C1 segment of cervical spinal cord (tissue), 14 donors: ENCODE measurements around the gene FAM236B.
"Not testable (repeated sequence)": the region's sequence is repeated elsewhere in the genome, so short reads cannot be mapped to it uniquely, and the experiment has no call there.

Experiments used
- DNase-seq, 14 donors: peaks; one replicate each; lab custom pipeline; 2025; lab: John Stamatoyannopoulos, UW

The FAM236B gene

GRCh38 chrX:72782560-72782959 is at the start of gene FAM236B:
FAM236B (minus strand) TSS chrX:72782660; CDS start chrX:72782560, 100 bp downstream.
- DNase-seq = not testable (repeated sequence)

DNA sequence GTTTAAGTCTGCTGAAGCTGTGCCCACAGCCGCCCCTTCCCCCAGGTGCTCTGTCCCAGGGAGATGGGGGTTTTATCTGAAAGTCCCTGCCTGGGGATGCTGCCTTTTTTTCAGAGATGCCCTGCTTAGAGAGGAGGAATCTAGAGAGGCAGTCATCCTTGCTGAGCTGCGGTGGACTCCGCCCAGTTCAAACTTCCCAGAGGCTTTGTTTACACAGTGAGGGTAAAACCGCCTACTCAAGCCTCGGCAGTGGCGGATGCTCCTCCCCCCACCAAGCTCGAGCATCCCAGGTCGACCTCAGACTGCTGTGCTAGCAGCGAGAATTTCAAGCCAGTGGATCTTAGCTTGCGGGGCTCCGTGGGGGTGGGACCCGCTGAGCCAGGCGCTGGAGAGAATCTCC is 48.2 kb upstream of the FAM236B start:
- not testable (repeated sequence) for DNase-seq

DNA sequence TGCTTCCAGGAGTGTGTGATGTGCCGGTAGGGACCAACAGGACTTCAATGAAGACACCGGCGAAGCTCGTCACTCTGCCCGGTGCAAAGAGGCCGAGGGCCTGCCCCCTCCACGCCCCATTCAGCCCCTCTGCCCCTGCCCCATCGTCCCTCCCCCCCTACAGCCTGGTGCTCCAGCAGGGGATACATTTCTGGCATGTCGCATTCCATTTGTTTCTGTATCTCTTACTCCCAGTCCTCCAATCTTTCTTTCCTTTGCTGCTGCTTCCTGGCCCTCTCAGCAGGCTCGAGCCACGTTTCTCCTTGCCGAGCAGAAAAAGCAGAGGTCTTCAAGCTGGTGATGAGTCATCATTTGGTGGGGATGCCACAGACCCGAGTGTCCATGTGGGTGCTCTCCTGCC is 25.6 kb upstream of the FAM236B start, which contains the start of gene FAM236D:
Gene FAM236D, minus strand, starts transcription at position 101 of the 400 bp plus-strand sequence. Its CDS starts 100 bp downstream, at position 1.
- DNase-seq = not testable (repeated sequence)

DNA sequence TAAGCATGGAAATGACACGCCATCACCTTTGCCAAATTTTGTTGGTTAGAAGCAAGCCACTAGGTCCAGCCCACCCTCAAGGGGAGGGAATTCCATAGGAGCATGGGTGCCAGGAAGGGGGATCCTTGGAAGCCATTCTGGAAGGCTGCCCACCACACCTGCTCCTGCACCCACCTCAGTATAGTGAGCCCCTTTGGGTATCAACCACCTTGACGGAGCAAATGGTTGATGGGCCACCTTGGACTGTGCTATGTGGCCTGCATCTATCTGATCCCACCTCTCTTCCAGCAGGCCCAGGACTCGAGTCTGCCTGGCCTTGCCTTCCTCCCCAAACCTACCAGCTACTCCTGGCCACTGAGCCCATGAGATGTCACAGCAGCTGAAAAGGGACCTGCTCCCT is 7.9 kb upstream of the FAM236B start:
- DNase-seq = not testable (repeated sequence)

- DNase-seq = not testable (repeated sequence)
Observed at GRCh38 chrX:72788142-72788541, 5.7 kb upstream of the FAM236B start.

DNA sequence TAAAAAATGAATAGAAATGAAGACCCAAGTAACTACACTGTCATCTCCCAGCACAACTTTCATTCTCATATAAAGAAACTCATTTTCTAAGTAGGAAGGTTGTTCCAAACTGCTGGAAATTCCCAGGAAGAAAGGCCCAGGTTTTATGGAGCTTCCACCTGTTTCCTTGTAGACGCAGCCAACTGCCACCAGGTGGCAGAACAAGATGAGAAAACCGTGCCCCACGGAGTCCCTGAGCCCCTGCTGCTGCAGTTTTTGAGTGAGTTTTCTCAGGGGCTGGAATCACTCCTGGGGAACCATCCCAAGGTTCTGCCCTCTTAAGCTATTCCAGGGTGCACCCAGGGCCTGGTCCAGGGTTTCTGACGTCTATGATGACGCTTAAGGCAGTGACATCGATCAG is 1.5 kb upstream of the FAM236B start:
- not testable (repeated sequence) for DNase-seq

- not testable (repeated sequence) for DNase-seq
Observed at GRCh38 chrX:72783365-72783936, 991 bp upstream of the FAM236B start.

- DNase-seq = not testable (repeated sequence)
Observed at GRCh38 chrX:72778146-72778545, 4.3 kb downstream of the FAM236B start.

GRCh38 chrX:72777467-72777790 is 5.0 kb downstream of the FAM236B start:
- DNase-seq = not testable (repeated sequence)

DNA sequence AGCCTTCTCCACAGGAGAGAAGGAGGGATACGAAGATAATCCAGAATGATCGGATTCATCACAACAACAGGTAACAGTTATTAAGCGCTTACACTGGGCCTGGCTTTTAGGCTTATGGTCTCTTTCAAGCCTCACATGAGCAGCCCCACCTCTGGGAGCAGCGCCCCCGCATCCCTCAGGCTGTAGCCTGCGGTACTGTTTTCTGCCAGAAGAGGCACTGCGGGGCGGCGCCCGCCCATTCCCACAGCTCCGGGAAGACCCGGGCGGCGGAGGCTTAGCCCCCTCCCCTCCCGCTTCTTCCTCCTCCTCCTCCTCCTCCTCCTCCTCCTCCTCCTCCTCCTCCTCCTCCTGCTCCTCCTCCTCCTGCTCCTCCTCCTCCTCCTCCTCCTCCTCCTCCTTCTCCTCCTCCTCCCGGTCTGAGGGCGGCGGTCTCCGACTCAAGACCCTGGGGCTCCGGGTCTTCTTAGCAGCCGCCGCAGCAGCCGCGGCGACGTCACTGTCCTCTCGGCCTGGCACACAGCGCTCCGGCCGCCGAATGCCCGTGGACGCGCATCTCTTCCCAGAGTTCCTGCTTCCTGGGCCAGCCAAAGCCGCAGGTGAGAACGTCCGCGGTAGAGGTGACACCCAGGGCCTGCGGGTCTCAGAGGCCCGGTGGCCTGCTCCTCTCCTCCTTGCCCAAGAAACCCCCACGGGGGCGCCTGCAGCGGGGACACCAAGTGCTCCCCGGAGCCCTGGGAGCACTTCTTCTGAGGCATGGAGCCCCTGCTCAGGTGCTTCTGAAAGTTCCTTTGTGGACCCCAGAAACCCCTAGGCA is 5.6 kb downstream of the FAM236B start, which contains the start of gene DMRTC1B:
Gene DMRTC1B, plus strand, starts transcription at position 238 of the 814 bp plus-strand sequence. CDS start 68,246 bp downstream, outside the sequence.
- not testable (repeated sequence) for DNase-seq

DNA sequence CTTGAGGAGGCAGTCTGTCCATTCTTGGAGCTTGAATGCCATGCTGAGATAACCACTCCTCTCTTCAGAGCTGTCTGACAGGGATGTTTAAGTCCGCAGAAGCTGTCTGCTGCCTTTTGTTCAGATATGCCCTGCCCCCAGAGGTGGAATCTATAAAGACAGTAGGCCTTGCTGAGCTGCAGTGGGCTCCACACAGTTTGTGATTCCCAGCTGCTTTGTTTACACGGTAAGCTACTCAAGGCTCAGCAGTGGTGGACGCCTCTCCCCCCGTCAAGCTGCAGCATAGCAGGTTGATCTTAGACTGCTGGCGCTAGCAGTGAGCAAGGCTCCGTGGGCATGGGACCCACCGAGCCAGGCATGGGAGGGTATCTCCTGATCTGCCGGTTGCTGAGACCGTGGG is 22.0 kb downstream of the FAM236B start:
- not testable (repeated sequence) for DNase-seq

DNA sequence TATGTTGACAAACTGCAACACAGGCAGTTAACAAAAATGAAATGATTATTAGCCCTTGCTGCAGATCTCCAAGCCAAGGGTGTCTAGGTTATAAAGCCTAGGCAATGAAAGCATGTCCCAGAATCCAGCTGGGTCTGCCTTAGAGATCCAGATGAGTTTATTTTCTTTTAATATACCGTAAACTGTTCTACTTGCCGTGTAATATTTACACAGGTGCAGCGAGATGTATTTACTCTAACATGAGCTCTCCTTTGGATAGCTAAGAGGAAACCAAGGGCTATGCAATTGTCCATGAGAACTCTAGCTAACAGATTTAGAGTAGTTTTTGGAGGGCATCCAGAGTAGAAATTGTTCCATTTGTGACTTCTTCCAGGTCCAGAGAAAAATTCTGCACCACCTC is 33.9 kb downstream of the FAM236B start:
- DNase-seq = not testable (repeated sequence)

GRCh38 chrX:72745546-72745945 is 36.9 kb downstream of the FAM236B start:
- DNase-seq = not testable (repeated sequence)

GRCh38 chrX:72735561-72735960 is 46.9 kb downstream of the FAM236B start:
- DNase-seq = no peak

DNA sequence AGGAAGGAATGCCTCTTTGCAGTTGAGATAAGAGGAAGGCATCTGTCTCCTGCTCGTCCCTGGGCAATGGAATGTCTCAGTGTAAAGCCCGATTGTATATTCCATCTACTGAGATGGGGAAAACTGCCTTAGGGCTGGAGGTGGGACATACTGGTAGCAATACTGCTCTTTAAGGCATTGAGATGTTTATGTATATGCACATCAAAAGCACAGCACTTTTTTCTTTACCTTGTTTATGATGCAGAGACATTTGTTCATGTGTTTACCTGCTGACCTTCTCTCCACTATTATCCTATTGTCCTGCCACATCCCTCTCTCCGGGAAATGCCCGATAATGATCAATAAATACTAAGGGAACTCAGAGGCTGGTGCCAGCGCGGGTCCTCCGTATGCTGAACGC is 48.8 kb downstream of the FAM236B start:
- DNase-seq = not testable (repeated sequence)
